HG03066 (cell line): Measurements from ENCODE around the gene TTC22.

Source experiments
- ATAC-seq: cut with Tn5 transposase; IDR thresholded peaks from one replicate; pipeline ENCODE4 v1.9.1; 2021; ENCODE audit warnings: low read depth; ENCODE audit not compliant: unreplicated experiment

TTC22 gene

DNA sequence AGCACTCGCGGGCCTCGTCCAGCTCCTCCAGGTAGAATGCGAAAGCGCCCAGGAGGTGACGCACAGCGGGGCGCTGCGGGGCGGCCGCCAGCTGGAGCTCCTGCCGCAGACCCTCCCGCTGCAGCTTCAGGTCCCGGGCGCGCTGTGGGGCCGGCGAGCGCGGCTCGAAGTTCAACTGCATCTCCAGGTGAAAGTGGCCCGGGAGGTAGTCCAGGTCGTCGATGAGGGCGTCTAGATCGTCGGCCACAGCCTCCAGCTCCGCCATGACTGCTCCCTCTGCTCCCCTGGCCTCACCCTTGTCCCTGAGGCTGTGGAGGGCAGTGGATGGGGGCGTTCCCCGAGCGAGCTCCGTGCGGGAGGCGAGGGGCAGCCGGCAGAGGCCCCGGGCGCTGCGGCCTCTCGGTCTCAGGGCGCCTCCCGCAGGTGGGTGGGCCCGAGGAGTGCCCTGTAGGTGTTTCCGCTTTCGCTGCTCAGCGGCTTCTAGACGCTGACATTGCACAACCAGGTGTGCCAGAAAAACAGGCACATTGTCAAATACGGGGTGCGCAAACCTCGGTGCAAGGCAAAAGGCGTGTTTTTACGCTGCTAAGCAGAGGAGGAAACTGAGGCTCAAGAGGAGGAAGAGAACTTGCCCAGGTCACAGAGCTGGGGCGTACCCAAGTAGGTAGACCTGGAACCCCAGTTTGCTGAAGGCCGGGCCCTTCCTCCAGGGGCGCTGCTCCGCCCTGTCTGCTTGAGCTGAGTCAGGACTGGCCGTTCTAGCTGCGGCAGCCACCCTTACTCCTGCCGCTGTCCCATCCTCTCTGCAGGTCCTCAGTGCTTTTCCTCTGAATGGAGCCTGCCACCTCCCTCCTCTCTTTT, at the start of gene TTC22:
TTC22 (minus strand) TSS at position 425 of the 861 bp plus-strand sequence; CDS start at position 265, 160 bp downstream.
- ATAC-seq: peak; percentile 77

DNA sequence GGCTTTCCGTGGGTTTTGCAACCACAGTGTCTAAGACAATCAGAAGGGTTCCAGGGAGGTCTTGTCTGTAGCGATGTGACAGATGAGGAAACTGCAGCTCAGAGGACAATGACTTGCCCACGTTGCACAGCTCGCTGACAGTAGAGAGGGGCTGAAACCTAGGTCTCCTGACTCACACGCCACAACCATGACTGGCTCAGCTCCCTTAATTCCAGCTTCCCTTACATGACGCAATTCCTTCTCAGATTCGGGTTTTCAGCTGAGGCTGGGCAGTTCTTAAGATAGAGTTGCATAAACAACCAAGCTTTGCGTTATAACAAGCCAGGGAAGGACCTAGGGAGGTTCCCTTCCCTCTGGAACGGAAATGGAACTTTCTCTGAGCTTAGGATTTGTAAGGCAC, 49.6 kb upstream of the TTC22 start:
- ATAC-seq: no peak

DNA sequence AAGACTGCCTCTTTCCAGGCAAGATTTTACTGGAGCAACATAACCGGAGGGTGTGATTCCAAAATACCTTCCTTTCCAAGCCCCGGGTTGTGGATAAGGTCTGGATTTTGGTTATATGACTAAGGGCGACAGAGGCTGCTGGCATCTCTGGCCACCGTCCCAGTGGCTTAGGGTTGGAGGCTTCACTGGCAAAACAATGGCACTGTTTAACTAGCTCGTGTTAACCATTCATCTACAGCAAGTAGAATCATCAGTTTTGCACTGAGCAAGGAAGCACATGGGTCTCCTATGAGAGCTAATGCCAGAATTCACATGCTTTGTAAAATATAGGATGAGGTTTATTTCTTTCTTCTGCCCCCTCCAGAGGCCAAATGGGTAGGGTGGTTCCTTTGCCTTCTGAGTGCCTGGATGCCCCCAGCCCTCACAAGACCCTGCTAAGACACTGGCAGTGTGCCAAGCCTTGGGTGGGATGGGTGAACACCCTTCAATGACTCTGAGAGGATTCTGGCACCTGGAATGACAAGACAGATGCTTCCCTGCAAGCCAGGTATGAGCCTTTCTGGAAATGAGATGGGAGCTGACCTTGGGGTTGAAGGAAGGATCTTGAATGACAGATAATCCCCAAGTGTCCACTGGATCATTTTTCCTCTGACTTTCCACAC, 49.1 kb upstream of the TTC22 start:
- ATAC-seq: no peak

DNA sequence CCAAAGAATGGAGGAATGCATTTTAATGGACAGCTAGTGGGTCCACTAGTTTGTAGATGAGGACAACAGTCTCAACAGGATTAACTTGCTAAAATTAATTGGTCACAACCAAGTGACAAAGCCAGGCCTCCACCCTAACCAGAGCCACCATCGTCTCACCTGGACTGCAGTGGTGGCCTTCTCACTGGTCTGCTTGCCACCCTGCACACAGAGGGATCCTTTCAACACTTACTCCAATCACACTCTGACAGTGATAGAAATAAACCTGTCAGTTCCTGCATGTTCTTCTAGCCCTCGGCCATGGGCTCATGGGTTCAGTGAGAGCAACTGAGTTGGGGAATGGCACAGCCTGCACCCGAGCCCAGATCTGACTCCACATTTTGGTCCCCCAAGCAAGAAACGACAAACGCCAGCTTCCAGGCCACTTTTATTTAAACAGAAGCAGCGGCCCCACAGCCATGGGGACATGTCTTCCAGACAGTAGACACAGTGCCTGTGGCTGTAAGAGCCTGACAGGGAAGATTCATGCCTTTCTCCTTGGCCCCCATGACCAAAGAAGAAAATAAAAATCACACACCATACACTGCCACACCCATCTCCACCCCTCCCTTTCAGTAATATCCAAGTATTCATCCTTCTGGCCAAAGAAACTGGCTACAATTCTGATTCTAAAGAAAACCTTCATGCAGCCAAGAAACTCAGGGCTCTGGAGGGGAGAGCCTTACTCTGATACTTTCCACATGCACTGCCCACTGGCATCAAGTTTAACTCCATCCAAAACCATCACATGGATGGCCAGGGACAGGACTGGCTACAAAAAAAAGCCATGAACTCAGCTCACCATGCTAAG, 48.3 kb upstream of the TTC22 start:
- ATAC-seq: no peak

DNA sequence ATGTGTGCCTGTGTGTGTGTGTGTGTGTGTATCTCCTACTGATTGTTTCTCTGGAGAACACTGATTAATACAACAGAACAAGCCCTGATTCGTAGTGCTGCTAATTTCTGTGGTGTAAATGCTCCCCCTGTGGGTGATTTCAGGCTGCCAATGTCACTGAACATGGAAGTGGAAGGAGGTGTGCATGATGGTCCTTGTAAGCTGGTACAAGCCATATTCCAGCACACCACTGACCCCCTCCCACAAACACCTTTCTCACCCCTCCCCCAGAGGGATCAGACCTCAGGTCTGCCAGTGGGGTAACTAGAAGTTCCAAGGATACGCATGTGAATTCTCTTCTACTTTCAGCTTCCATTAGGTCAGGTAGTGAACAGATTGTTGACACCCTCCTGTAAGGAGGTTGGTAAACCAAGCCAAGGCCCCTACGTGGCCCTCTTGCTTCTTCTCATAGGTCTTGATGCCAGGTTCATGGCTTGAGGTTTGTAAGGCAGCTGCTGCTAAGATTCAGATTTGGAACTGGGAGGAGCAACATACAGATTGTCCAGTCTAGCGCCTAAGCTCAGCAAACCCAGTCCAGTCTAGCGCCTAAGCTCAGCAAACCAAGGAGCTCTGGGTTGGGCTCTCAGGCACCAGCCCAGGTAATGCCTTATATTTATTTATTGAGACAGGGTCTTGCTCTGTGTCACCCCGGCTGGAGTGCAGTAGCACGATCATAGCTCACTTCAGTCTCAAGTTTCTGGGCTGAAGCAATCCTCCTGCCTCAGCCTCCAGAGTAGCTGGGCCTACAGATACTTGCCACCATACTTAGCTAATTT, 47.2 kb upstream of the TTC22 start:
- ATAC-seq: no peak

DNA sequence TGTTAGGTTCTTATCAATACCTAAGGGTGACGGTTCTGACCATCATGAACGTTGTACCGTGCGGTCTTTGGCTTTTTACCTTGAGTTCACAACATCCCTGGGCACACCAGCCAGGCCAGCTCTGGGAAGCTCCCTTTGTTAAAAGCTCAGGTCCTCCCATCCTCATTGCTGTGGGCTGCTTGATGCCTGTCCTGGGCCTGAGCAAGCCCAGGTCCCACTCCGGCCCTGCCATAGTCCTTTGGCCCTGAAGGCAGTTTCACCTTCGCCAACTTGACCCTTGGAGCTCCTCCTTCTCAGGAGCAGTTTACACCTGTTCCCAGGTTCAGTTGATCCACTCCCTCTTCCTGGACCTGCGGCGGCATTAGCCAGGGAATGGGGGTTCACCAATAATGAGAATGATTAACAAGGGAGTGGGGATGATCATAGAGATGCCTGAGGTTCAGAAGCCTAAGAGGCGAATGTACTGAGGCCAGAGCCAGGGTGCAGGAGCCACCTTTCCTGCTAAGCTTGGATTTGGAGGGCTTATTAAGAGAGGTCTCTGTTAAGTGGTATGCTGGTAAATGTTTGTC, 45.7 kb upstream of the TTC22 start:
- ATAC-seq: no peak

DNA sequence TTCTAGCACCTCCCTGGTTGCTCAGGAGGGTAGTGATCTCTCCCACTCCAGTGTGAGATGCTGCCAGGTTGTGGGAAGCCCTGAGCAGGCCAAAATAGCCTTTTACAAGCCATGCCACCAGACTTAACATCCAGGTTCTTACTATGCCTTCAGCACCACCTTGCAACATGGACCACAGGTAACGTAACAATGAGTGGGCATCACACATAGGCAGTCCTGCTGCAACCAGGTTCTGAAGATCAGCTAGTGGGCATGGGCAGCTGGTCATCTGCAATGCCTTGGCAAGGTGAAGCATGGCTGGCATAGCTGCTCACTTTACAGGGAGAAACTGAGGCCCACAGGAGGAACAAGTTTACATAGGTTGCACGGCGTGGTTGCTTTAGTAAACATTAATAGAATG, 45.2 kb upstream of the TTC22 start:
- no peak for ATAC-seq

DNA sequence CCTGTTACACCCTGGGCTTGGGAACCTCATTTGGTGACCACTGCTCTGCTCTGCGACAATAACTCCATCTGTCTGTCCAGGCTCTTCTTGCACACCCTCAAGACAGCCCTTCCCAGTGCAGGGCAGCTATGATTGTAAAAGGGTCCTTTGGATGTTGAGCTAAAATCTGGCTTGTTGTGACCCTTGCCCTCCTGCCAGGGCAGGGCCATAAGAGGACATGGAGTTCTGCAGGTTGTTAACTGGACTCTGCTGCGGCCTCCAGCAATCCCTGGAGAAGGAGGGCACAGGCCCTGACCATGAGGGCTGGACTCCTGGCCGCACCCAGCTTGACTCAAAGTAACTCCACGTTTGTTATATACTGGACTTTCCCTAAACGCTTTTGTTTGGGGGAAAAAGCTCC, 44.6 kb upstream of the TTC22 start:
- ATAC-seq: no peak

DNA sequence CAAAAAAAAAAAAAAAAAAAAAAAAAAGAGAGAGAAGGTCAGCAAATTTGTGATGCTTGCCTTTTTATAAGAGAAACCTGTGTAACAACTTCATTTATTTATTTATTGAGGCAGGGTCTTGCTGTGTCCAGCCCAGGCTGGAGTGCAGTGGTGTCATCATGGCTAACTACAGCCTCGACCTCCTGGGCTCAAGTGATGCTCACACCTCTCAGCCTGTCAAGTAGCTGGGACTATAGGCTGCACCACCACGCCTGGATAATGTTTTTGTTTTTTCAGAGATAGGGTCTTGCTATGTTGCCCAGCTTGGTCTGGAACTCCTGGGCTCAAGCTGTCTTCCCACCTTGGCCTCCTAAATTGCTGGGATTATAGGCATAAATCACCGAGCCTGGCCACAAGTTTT, 43.4 kb upstream of the TTC22 start:
- ATAC-seq: no peak

DNA sequence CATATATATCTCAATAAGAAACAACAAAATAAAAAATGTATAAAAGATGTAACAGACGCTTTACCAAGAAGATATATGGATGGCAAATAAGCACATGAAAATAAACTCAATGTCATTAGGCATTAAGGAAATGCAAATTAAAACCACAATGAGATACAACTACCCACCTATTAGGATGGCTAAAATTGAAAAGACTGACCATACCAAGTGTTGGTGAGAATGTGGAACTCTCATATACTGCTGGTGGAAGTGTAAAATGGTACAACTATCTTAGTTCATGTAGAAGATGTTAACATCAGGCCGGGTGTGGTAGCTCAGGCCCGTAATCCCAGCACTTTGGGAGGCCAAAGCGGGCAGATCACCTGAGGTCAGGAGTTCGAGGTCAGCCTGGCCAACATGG, 42.3 kb upstream of the TTC22 start:
- no peak for ATAC-seq

DNA sequence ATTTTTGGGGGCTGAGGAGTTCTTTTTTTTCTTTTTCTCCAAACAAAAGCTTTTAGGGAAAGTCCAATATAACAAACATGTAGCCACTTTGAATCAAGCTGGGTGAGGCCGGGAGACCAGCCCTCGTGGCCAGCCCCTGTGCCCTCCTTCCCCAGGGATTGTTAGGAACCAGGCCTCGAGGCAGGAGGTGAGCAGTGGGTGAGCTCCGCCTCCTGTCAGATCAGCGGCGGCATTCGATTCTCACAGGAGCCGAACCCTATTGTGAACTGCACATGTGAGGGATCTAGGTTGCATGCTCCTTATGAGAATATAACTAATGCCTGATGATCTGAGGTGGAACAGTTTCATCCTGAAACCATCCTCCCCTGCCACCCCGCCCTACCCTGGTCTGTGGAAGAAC, 41.8 kb upstream of the TTC22 start:
- ATAC-seq: no peak

DNA sequence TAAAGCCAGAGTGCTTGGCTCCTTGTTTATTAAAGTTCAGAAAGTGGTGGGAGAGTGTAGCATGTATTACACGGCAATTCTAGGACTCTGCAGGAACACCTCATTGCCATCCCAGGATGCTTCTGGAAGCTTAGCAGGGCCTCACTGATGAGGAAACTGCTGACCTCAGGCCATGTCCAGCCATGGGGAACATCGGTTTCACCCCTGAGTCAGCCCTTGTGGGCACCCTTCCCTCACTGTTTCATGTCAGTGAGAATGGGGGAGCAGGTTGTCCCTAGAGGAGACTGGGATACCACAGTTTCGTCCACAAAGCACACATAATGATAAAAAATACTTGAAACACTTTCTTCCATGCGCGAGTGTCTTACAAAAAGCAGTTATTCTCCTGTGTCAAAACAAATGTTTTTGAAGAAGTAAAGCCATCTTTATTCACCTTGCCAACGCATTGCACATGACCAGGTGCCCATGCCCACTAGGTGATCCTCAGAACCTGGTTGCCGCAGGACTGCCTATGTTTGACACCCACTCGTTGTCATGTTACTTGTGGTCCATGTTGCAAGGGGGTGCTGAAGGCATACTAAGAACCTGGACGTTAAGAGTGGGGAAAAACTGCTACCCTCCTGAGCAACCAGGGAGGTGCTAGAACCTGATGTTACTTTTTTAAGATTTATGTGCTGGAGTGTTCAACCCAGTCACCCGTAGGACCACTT, 41.2 kb upstream of the TTC22 start:
- no peak for ATAC-seq

DNA sequence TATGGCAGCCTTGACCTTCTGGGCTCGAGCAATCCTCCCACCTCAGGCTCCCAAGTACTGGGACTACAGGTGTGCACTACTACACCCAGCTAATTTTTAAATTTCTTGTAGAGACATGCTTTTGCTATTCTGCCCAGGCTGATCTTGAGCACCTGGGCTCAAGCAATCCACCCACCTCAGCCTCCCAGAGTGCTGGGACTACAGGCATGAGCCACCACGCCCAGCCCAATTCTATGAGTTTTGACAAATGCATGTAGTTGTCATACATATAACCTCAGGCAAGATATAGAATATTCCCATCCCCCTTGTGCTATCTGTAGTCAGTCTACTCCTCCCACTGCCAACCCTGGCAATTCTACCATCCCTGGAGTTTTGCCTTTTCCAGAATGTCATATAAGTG, 38.7 kb upstream of the TTC22 start:
- ATAC-seq: no peak

DNA sequence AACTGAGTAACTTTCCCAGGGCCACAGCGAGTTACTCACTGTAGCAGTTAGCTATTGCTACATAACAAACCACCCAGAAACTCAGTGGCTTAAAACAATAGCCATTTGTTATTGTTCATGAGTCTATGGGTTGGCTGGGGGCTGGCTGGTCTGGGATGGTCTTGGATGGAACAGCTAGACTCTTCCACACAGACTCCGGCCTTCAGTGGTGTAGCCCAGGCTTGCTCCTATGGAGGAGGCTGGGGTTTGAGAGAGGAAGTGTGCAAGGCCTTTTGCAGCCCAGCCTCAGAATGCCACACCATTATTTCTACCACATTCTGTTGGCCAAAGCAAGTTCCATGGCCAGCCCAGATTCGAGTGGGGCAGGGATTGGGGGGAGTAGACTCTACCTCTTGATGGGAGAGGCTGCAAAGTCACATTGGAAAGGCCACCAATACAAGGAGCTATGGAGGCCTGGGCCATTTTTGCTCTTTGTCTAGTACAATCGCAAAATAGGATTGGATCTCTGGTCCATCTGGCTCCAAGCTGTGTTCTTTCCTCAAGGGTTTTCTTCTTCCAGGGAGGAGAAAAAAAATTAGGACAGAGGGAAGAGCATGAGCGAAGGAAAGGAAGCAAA, 37.5 kb upstream of the TTC22 start:
- ATAC-seq: no peak

DNA sequence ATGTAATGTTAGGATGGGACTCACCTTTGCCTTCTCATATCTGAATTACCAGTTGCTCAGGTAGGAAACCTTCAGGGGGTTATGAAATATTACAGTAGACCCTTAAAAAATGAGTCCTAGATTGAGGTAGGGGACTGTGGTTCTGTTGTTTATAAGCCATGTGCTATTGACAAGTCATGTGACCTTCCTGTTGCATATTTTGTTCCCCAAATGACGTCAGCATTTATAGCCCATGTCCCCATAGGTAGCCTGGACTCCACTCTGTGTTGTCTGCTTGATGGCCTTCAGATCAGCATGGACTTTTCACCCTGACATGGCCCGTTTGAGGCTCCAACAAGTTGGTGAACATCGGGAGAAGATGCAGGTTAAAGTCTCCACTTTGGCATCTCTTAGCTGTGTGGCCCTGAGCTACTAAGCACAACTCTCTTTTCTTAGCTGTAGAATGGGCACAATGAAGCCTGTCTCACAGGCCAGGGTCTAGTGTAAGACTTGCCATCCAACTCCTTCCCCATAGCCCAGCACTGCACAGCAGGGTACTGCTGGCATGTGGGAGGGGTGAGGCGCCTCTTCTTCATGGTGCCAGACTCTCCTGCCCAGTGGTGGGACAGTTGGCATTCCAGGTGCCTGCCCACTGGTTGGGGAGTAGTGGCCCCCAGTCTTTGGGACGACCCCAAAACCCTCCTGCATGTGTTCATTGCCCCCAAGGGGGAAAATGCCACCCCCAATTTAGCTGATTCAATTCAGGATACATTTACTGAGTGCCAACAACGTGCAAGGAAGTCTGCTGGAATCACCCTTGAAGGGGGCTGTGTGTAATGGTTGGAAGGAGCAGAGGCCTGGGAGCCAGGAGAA, 36.1 kb upstream of the TTC22 start:
- ATAC-seq: no peak

DNA sequence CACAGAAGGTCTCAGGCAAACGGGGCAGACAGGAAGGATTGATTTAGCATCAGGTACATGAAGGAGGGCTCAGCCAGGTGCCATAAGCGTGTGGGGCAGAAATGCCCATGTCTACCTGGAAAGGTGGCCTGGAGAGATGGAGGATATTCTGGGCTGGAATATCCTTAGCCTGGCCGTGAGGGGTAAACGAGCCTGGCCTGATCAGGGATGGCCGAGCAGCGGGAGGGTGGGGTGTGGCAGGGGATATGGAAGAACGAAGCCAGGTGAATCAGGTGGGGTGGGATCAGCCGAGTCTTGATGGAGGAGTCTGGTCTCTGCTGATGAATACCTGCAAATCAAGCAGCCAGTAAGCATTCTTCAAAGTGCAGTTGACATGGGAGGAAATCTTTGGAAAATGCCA, 35.5 kb upstream of the TTC22 start:
- ATAC-seq: no peak

DNA sequence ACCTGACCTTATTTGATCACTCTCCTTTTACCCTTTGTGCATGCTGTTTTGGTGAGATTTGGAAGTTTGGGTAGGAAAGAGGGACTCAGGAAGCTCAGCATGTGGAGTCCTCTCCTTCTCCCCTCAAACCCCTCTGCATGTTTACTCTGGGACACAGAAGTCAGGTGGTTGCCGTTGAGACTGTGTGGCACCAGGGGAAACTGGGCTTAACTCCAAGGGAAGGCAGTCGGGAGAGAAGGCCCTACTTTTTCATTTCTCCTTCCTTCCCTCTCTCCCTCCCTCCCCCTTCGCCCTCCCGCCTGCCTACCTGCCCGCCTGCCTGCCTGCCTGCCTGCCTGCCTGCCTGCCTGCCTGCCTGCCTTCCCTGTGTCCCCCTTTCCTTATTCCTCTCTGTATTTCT, 34.8 kb upstream of the TTC22 start:
- ATAC-seq: no peak
